Measurements from ENCODE around the gene CYFIP2. TPM values are rescaled to one million over a fixed set of nuclear protein-coding genes. Genes with fewer than 3 reads are reported as not detected.

Gene CYFIP2
- total RNA-seq, 1 experiment from 2014 or later = 74.7 TPM

- H3K9me3 Mint-ChIP-seq = no peaks in the 10 kb centered on the region
Measured at GRCh38 chr5:157339409-157339808, 73.5 kb downstream of the CYFIP2 start.

More at GRCh38 chr5:157339409-157339808, 73.5 kb downstream of the CYFIP2 start:
- no peaks in the 10 kb centered on the region for H3K79me2 ChIP-seq (ENCODE audit: insufficient read depth, low read length)
- no peak overlapping the region for H3K23ac ChIP-seq (ENCODE audit: insufficient read length, low read depth, low read length)
- no peaks in the 10 kb centered on the region for H4K20me1 ChIP-seq (ENCODE audit: control insufficient read depth, insufficient read depth, insufficient read length)
- H4K91ac ChIP-seq (ENCODE audit: insufficient read length, low read depth, low read length) = no peak overlapping the region
- H3K27ac ChIP-seq (ENCODE audit: insufficient read length, low read depth, low read length) = no peak overlapping the region
- no peak overlapping the region for H2BK120ac ChIP-seq (ENCODE audit: low read depth, low read length, poor library complexity, severe bottlenecking)
- no peaks in the 10 kb centered on the region for H3K79me1 ChIP-seq (ENCODE audit: insufficient read depth, low read depth, low read length, poor library complexity, severe bottlenecking)
- DNase-seq = no peak
- no peak overlapping the region for H3K4ac ChIP-seq (ENCODE audit: low read depth, low read length)
- H2BK5ac ChIP-seq (ENCODE audit: insufficient read length, low read length) = no peak overlapping the region
- no peaks in the 10 kb centered on the region for H3K4me1 Mint-ChIP-seq
- no peak overlapping the region for H3T11ph ChIP-seq (ENCODE audit: low read length)
- H3K9ac ChIP-seq (ENCODE audit: extremely low read depth, insufficient read length, low read length) = no peak overlapping the region
- H3K27me3 ChIP-seq (ENCODE audit: insufficient read depth, low read length) = no peaks in the 10 kb centered on the region
- H3K27me3 Mint-ChIP-seq (ENCODE audit: low read depth) = no peaks in the 10 kb centered on the region
- no peak overlapping the region for H2AK5ac ChIP-seq (ENCODE audit: insufficient read length, low read length)
- H3K18ac ChIP-seq (ENCODE audit: insufficient read length, low read depth, low read length) = no peak overlapping the region
- no peak overlapping the region; a peak in 1 of 7 replicates for H3K27ac Mint-ChIP-seq
- no peaks in the 10 kb centered on the region for H3K4me1 ChIP-seq (ENCODE audit: insufficient read depth, low read length)
- no peaks in the 10 kb centered on the region for H3K23me2 ChIP-seq (ENCODE audit: insufficient read length, low read depth, low read length, poor library complexity, severe bottlenecking)
- no CpG with 5 or more reads among the region's 1 CpG for WGBS (ENCODE audit: extremely low coverage, insufficient read length, low lambda C conversion rate)
- H2BK15ac ChIP-seq (ENCODE audit: low read depth, low read length) = no peak overlapping the region
- no peak for TF ChIP-seq CTCF (conservative IDR thresholded peaks at IDR 0.05)
- H2AFZ ChIP-seq (ENCODE audit: low read length) = no peak overlapping the region
- H4K8ac ChIP-seq (replicated peaks; ENCODE audit: insufficient read length, low read depth, low read length) = no peak overlapping the region
- H3K36me3 Mint-ChIP-seq (ENCODE audit: insufficient read depth in 1 of 3, low read depth in 3 of 3) = peaks cover 0 to 35% (median 25%) of the 10 kb centered on the region in 3 experiments; a peak in 5 of 7 replicates
- H2BK12ac ChIP-seq (ENCODE audit: insufficient read length, low read depth, low read length) = no peak overlapping the region
- H2BK20ac ChIP-seq (ENCODE audit: low read depth, low read length, poor library complexity, severe bottlenecking) = no peak overlapping the region
- no peak overlapping the region for H4K5ac ChIP-seq (ENCODE audit: insufficient read length, low read depth, low read length)
- H3K14ac ChIP-seq (ENCODE audit: insufficient read depth, low read length) = no peak overlapping the region
- no peak overlapping the region for H3K56ac ChIP-seq (ENCODE audit: insufficient read length, low read depth, low read length)
- no peak overlapping the region for H3K4me2 ChIP-seq (ENCODE audit: insufficient read depth, insufficient read length, low read length)
- no peaks in the 10 kb centered on the region for H3K9me3 ChIP-seq (ENCODE audit: control insufficient read depth, low read depth, low read length)
- H3K4me3 Mint-ChIP-seq = no peak overlapping the region
